IMR-90 (cell line): ENCODE data around the gene HMGCL. TPM values are rescaled to one million over a fixed set of nuclear protein-coding genes. Genes with fewer than 3 reads are reported as not detected.

Experiments used
- ATAC-seq: fragments of 200-7000 bp; cut with Tn5 transposase; 2 replicates; pipeline ENCODE4 v1.9.1; 2020; ENCODE audit warnings: low read depth, mild to moderate bottlenecking, moderate library complexity
- BruUV-seq: library from RNA; stranded (reverse); fragments of 400-500 nt; replicated peaks from 2 replicates; lab custom pipeline; 2021; lab: Mats Ljungman, UMichigan
- CTCF ChIA-PET: fragments of 300-600 bp; formaldehyde crosslinking; extraction: SDS; loops from one replicate; lab custom pipeline; 2021; ENCODE audit warnings: antibody characterized with exemption; lab: Yijun Ruan, JAX
- POLR2A ChIA-PET: fragments of 300-600 bp; sonication (Branson Sonifier 250); formaldehyde crosslinking; loops from one replicate; lab custom pipeline; 2022; ENCODE audit warnings: antibody characterized with exemption; ENCODE audit not compliant: unreplicated experiment; lab: Charles Lee
- DNase-seq: peaks from one replicate; pipeline ENCODE4 v3.0.0; 2013
- H2AFZ ChIP-seq: replicated peaks from 2 replicates; pipeline ENCODE3; 2013; ENCODE audit warnings: low read length, mild to moderate bottlenecking; ENCODE audit not compliant: poor library complexity
- H2AK5ac ChIP-seq: 2 replicates; pipeline ENCODE4 v1.6.1; 2013; ENCODE audit warnings: low read depth, low read length, inconsistent platforms
- H2AK9ac ChIP-seq: replicated peaks from 2 replicates; pipeline ENCODE3; 2013; ENCODE audit warnings: mild to moderate bottlenecking, low read depth, low read length, moderate library complexity; ENCODE audit not compliant: poor library complexity
- H2BK120ac ChIP-seq: 2 replicates; pipeline ENCODE4 v1.6.1; 2013; ENCODE audit warnings: low read depth, low read length, inconsistent platforms
- H2BK15ac ChIP-seq: 3 replicates; pipeline ENCODE4 v1.6.1; 2013; ENCODE audit warnings: low read depth, low read length, inconsistent platforms
- H2BK20ac ChIP-seq: 2 replicates; pipeline ENCODE4 v1.6.1; 2013; ENCODE audit warnings: low read depth, mild to moderate bottlenecking, inconsistent platforms, low read length, moderate library complexity
- H2BK5ac ChIP-seq: 2 replicates; pipeline ENCODE4 v1.6.1; 2013; ENCODE audit warnings: mild to moderate bottlenecking, low read depth, low read length, inconsistent platforms; ENCODE audit not compliant: poor library complexity, severe bottlenecking
- H3K14ac ChIP-seq: replicated peaks from 2 replicates; pipeline ENCODE4 v1.6.1; 2013; ENCODE audit warnings: low read depth, low read length, inconsistent platforms
- H3K18ac ChIP-seq: 2 replicates; pipeline ENCODE4 v1.6.1; 2013; ENCODE audit warnings: low read depth, low read length, control low read depth
- H3K23ac ChIP-seq: 2 replicates; pipeline ENCODE4 v1.6.1; 2013; ENCODE audit warnings: low read depth, low read length, inconsistent platforms
- H3K27ac ChIP-seq: 2 replicates; pipeline ENCODE4 v1.5.1; 2013; ENCODE audit warnings: mild to moderate bottlenecking, control low read depth, low read length; ENCODE audit not compliant: insufficient read depth
- H3K27me3 ChIP-seq: 2 replicates; pipeline ENCODE4 v1.6.1; 2013; ENCODE audit warnings: low read length; ENCODE audit not compliant: control insufficient read depth, insufficient read depth
- H3K36me3 ChIP-seq: 2 replicates; pipeline ENCODE4 v1.6.1; 2013; ENCODE audit warnings: low read length, mixed read lengths; ENCODE audit not compliant: control insufficient read depth, insufficient read depth
- H3K4ac ChIP-seq: 2 replicates; pipeline ENCODE4 v1.6.1; 2013; ENCODE audit warnings: low read depth, low read length, inconsistent platforms
- H3K4me1 ChIP-seq: 2 replicates; pipeline ENCODE4 v1.6.1; 2013; ENCODE audit warnings: low read length, mixed read lengths; ENCODE audit not compliant: control insufficient read depth, insufficient read depth
- H3K4me2 ChIP-seq: 2 replicates; pipeline ENCODE4 v1.6.1; 2013; ENCODE audit warnings: low read depth, mild to moderate bottlenecking, control low read depth, low read length, moderate library complexity
- H3K4me3 ChIP-seq: 2 replicates; pipeline ENCODE4 v1.5.1; 2013; ENCODE audit warnings: low read depth, mild to moderate bottlenecking, control low read depth, low read length, moderate library complexity; ENCODE audit not compliant: insufficient read depth
- H3K56ac ChIP-seq: 2 replicates; pipeline ENCODE4 v1.6.1; 2013; ENCODE audit warnings: low read length, inconsistent platforms; ENCODE audit not compliant: insufficient read depth; ENCODE audit errors: extremely low read depth
- H3K79me1 ChIP-seq, 2 experiments: 2 replicates each; pipeline ENCODE4 v1.6.1; 2013; ENCODE audit warnings: low read length in 2 of 2, inconsistent platforms in 1 of 2, low read depth in 1 of 2
- H3K9ac ChIP-seq: 2 replicates; pipeline ENCODE4 v1.6.1; 2013; ENCODE audit warnings: low read depth, low read length, control low read depth
- H3K9me1 ChIP-seq: 2 replicates; pipeline ENCODE4 v1.6.1; 2013; ENCODE audit warnings: low read length, inconsistent platforms; ENCODE audit not compliant: insufficient read depth
- H3K9me3 ChIP-seq: 2 replicates; pipeline ENCODE4 v1.6.1; 2013; ENCODE audit warnings: low read length; ENCODE audit not compliant: control insufficient read depth, insufficient read depth
- H4K20me1 ChIP-seq: 2 replicates; pipeline ENCODE4 v1.6.1; 2013; ENCODE audit warnings: low read length, inconsistent platforms; ENCODE audit not compliant: insufficient read depth
- H4K5ac ChIP-seq: 2 replicates; pipeline ENCODE4 v1.6.1; 2013; ENCODE audit warnings: mild to moderate bottlenecking, low read depth, low read length, control low read depth
- H4K8ac ChIP-seq, 2 experiments: 2 replicates each; pipeline ENCODE4 v1.6.1; 2013; ENCODE audit warnings: low read depth in 2 of 2, low read length in 2 of 2, control low read depth in 1 of 2, inconsistent platforms in 1 of 2
- H4K91ac ChIP-seq: 2 replicates; pipeline ENCODE4 v1.6.1; 2013; ENCODE audit warnings: low read depth, low read length, inconsistent platforms; ENCODE audit not compliant: insufficient read depth
- CEBPB ChIP-seq: IDR thresholded peaks from 2 replicates; pipeline ENCODE4 v1.6.1; 2012; ENCODE audit warnings: low read depth, low read length, improper control_type of control experiment
- CHD1 ChIP-seq: IDR thresholded peaks from 2 replicates; pipeline ENCODE4 v1.6.1; 2012; ENCODE audit warnings: low read depth, low read length, improper control_type of control experiment
- CTCF ChIP-seq: conservative IDR thresholded peaks from 2 replicates; pipeline ENCODE4 v1.5.1; 2012; ENCODE audit warnings: mild to moderate bottlenecking, low read depth, low read length, improper control_type of control experiment
- ELK1 ChIP-seq: fragments of 150-350 bp; IDR thresholded peaks from 2 replicates; pipeline ENCODE4 v1.6.1; 2016; ENCODE audit warnings: low read depth, mild to moderate bottlenecking, low read length, moderate library complexity, borderline replicate concordance
- FOS ChIP-seq: fragments of 150-350 bp; IDR thresholded peaks from 2 replicates; pipeline ENCODE4 v1.6.1; 2016; ENCODE audit warnings: low read depth, low read length
- MAFK ChIP-seq: IDR thresholded peaks from 2 replicates; pipeline ENCODE4 v1.6.1; 2012; ENCODE audit warnings: low read depth, low read length, improper control_type of control experiment
- MAZ ChIP-seq: IDR thresholded peaks from 2 replicates; pipeline ENCODE4 v1.6.1; 2012; ENCODE audit warnings: low read depth, mild to moderate bottlenecking, low read length, improper control_type of control experiment, moderate library complexity, borderline replicate concordance
- MXI1 ChIP-seq: IDR thresholded peaks from 2 replicates; pipeline ENCODE4 v1.6.1; 2012; ENCODE audit warnings: low read depth, mild to moderate bottlenecking, low read length, moderate library complexity, borderline replicate concordance
- NFE2L2 ChIP-seq: fragments of 150-350 bp; IDR thresholded peaks from 2 replicates; pipeline ENCODE4 v1.6.1; 2016; ENCODE audit warnings: low read depth, mild to moderate bottlenecking, low read length
- POLR2A ChIP-seq: IDR thresholded peaks from 2 replicates; pipeline ENCODE4 v1.6.1; 2012; ENCODE audit warnings: mild to moderate bottlenecking, low read depth, low read length
- RAD21 ChIP-seq: IDR thresholded peaks from 2 replicates; pipeline ENCODE4 v1.6.1; 2012; ENCODE audit warnings: low read length, improper control_type of control experiment
- RCOR1 ChIP-seq: IDR thresholded peaks from 2 replicates; pipeline ENCODE4 v1.6.1; 2012; ENCODE audit warnings: mild to moderate bottlenecking, low read length, improper control_type of control experiment; ENCODE audit not compliant: insufficient replicate concordance
- RFX5 ChIP-seq: IDR thresholded peaks from 2 replicates; pipeline ENCODE4 v1.8.0; 2012; ENCODE audit warnings: low read depth, mild to moderate bottlenecking, low read length, moderate library complexity
- SMC3 ChIP-seq: fragments of 150-350 bp; IDR thresholded peaks from 2 replicates; pipeline ENCODE4 v1.6.1; 2016; ENCODE audit warnings: low read depth, mild to moderate bottlenecking, antibody characterized with exemption, low read length, moderate library complexity
- USF2 ChIP-seq: fragments of 150-350 bp; IDR thresholded peaks from 2 replicates; pipeline ENCODE4 v1.6.1; 2017; ENCODE audit warnings: mild to moderate bottlenecking, antibody characterized with exemption, low read length, low read depth
- WGBS, 2 experiments: methylation state at CpG; one replicate each; pipeline versions ENCODE4 v1.1.5 to v1.1.7; 2013; ENCODE audit warnings: missing lambda C conversion rate in 2 of 2; ENCODE audit not compliant: insufficient read length in 1 of 2; ENCODE audit errors: extremely low coverage in 2 of 2; 5-methylcytosine and 5-hydroxymethylcytosine counted together
- dilution Hi-C: fragments of 300-500 bp; cut with HindIII; formaldehyde crosslinking; loops from one replicate; pipeline ENCODE4 v1.14.3; 2018; ENCODE audit warnings: low sequenced_read_pairs; ENCODE audit not compliant: unreplicated experiment
- in situ Hi-C: fragments of 300-500 bp; cut with MboI; formaldehyde crosslinking; loops from 3 replicates; pipeline ENCODE4 v1.14.3; 2019; ENCODE audit warnings: low sequenced_read_pairs, inconsistent platforms, mixed read lengths
- intact Hi-C: fragments of 100-400 bp; cut with micrococcal nuclease; formaldehyde crosslinking; loops from 2 replicates; pipeline ENCODE4 v1.10.0; 2022
- polyA plus RNA-seq, 3 experiments: library from polyadenylated mRNA; depleted of rRNA; stranded (reverse); fragments of >200 nt; gene quantifications; 2 replicates each; pipeline ENCODE4 v1.2.3, GENCODE V29; 2012; ENCODE audit warnings: low replicate concordance in 1 of 3
- total RNA-seq: library from RNA; depleted of rRNA; stranded (reverse); fragments of >200 nt; gene quantifications from 2 replicates; pipeline ENCODE4 v1.2.3, GENCODE V29; 2012

The HMGCL gene
- total and polyA plus RNA-seq, 2 of the 4 experiments (the other 2 are of a cell fraction): 30.6 to 33.5 TPM

GRCh38 chr1:23825762-23826522 is 713 bp upstream of the HMGCL start:
- H2BK20ac ChIP-seq: no peak overlapping the region
- H2AFZ ChIP-seq: peak overlapping the region; percentile 28
- no peak overlapping the region for H3K9ac ChIP-seq
- H3K27ac ChIP-seq: no peak overlapping the region
- H3K9me1 ChIP-seq: peaks cover 4% of the 10 kb centered on the region
- no peaks in the 10 kb centered on the region for H3K36me3 ChIP-seq
- H2AK9ac ChIP-seq: no peak overlapping the region
- in situ Hi-C loops (no loop called here), intact Hi-C loops (no loop called here), dilution Hi-C loops (no loop called here)
- H2BK5ac ChIP-seq: no peak overlapping the region
- H3K79me1 ChIP-seq: peaks cover 14 to 17% of the 10 kb centered on the region in 2 experiments
- no peak overlapping the region for H3K18ac ChIP-seq
- H4K8ac ChIP-seq: peak overlapping the region; percentile 86 to 100; a peak in 3 of 4 replicates
- BruUV-seq: no TSS peak
- no peak overlapping the region for H2BK15ac ChIP-seq
- ATAC-seq (no peak), DNase-seq (no peak)
- no peak overlapping the region for H3K4ac ChIP-seq
- CTCF ChIA-PET: no interaction called here
- peaks cover 3% of the 10 kb centered on the region for H3K4me1 ChIP-seq
- H4K91ac ChIP-seq: no peak overlapping the region
- POLR2A ChIA-PET: interaction anchor here (0.9 kb wide), 1 partner anchor 13 kb away, joined by 5 read pairs; no protein-coding TSS in a partner anchor
- no peak overlapping the region for H3K23ac ChIP-seq
- WGBS, 2 experiments: 100% methylated on average over 1 of the region's 24 CpGs; no CpG with 5 or more reads in 1 of the 2 experiments
- no peak overlapping the region for H2BK120ac ChIP-seq
- no peak overlapping the region for H3K14ac ChIP-seq
- H3K4me3 ChIP-seq: peak overlapping the region; percentile 99; the same call in 1 of the 2 replicates
- H4K20me1 ChIP-seq: no peaks in the 10 kb centered on the region
- no peaks in the 10 kb centered on the region for H3K9me3 ChIP-seq
- H3K4me2 ChIP-seq: peak overlapping the region; percentile 5; the same call in 1 of the 2 replicates
- H3K27me3 ChIP-seq: no peaks in the 10 kb centered on the region
- H2AK5ac ChIP-seq: no peak overlapping the region
- H4K5ac ChIP-seq: peak overlapping the region; percentile 71
- H3K56ac ChIP-seq: no peak overlapping the region
- no peak for TF ChIP-seq RCOR1
- TF ChIP-seq MXI1: no peak
- TF ChIP-seq POLR2A: no peak
- no peak for TF ChIP-seq ELK1
- TF ChIP-seq MAZ: no peak
- TF ChIP-seq CEBPB: no peak
- TF ChIP-seq FOS: no peak
- TF ChIP-seq USF2: no peak
- TF ChIP-seq NFE2L2: no peak
- no peak for TF ChIP-seq RFX5
- TF ChIP-seq SMC3: no peak
- TF ChIP-seq CHD1: no peak
- no peak for TF ChIP-seq MAFK
- TF ChIP-seq RAD21: no peak
- no peak for TF ChIP-seq CTCF
